ENCODE data around the gene CEP120.
"Not testable (repeated sequence)": the region's sequence is repeated elsewhere in the genome, so short reads cannot be mapped to it uniquely, and the experiment has no call there.

Gene CEP120

DNA sequence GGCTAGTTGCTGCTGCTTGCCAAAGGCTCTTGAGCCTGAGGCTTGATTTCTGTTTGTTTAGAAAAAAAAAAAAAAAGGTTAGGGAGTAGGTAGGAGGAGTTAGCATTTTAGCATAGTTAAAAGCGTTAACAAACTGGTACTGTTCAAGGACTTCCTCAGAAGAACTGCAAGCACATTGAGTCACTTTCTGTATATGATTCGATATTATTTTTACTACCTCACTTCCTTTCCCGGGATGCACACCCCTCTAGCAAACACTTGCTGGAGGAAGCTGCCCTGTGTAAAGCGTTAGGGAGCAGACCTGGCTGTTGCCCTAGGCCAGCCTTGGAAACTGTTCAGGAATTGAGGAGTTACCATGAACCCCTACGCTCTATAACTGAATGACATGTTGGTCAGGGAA, 15.7 kb upstream of the CEP120 start:
- no peak for DNase-seq (ENCODE audit: low spot score)

- DNase-seq (ENCODE audit: low spot score), result no peak
Observed at GRCh38 chr5:123438244-123438643, 15.0 kb upstream of the CEP120 start.

DNA sequence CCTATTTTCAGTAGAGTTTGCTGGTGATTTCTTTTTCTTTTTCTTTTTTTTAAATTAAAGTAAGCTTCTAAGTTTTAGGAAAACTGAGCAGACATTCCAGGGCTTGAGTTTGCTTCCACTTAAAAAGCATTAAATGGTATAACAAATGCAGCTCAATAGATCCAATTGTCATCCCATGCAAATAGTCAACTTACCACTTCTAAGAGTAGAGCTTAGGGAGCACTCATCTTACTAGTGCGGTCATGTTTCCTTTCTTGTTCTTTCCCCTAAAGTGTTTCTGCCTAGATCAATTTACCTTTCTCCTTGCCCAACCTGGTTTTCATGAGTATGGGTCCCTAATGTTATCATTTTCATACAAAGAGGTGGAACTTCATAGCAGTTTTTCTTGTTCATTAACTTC, 13.0 kb upstream of the CEP120 start:
- no peak for DNase-seq (ENCODE audit: low spot score)

DNA sequence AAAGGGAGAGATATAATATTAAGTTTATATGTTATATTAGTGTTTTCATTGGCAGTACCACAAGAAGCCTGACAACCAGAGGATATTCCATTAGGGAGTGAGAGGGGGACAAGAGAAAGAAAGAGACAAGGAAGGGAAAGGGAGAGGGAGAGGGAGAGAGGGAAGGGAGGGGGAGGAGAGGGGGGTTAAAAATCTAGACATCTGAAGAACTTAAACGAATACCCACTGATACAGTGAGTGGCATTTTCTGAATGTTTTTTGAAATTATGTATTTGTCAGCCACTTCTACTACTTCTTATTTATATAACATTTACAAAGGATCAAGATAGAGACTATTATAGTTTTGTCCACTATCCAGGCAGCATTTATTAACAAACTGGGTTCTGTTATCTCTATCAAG, 11.6 kb upstream of the CEP120 start:
- no peak for DNase-seq (ENCODE audit: low spot score)

- no peak for DNase-seq (ENCODE audit: low spot score)
Observed at GRCh38 chr5:123433596-123433995, 10.4 kb upstream of the CEP120 start.

- not testable (repeated sequence) for DNase-seq (ENCODE audit: low spot score)
Observed at GRCh38 chr5:123430441-123430840, 7.2 kb upstream of the CEP120 start.

- DNase-seq (ENCODE audit: low spot score), result no peak
Observed at GRCh38 chr5:123429993-123430392, 6.8 kb upstream of the CEP120 start.

GRCh38 chr5:123429221-123429954, 6.2 kb upstream of the CEP120 start:
- DNase-seq (ENCODE audit: low spot score), result no peak

DNA sequence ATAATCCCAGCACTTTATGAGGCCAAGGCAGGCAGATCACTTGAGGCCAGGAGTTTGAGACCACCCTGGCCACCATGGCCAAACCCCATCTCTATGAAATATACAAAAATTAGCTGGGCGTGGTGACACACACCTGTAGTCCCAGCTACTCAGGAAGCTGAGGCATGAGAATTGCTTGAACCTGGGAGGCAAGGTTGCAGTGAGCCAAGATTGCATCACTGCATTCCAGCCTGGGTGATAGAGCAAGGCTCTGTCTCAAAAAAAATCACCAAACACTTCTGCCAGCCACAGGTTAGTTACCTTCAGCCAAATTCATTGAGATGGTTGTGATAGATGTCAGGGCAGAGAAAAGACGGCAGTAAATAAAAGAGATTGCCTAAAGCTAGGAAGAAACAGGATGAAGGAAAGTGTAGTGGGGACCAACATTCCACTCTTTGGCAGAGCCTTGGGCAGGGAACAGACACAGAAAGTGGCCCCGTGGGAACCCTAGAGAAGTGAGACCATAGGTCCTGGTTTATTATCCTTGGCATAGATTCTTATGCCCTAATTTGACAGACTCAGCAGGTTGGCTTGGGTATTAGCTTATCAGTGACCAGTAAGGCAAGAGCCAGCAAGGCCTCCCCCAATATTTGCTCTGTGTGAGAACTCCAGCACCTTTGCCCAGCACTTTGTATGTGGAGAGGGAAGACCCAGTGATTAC, 5.5 kb upstream of the CEP120 start:
- no peak for DNase-seq (ENCODE audit: low spot score)

GRCh38 chr5:123427281-123427680, 4.1 kb upstream of the CEP120 start:
- no peak for DNase-seq (ENCODE audit: low spot score)

DNA sequence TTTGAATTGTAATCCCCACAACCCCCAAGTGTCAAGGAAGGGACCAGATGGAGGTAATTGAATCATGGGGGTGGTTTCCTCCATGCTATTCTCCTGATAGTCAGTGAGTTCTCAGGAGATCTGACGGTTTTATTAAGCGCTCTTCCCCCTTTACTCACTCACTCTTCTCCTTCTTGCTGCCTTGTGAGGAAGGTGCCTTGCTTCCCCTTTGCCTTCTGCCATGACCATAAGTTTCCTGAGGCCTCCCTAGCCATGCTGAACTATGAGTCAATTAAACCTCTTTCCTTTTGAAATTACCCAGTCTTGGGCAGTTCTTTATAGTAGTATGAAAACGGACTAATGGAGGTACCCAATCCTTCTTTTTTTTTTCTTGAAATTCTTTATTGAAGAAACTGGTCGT, 2.2 kb upstream of the CEP120 start:
- no peak for DNase-seq (ENCODE audit: low spot score)

- DNase-seq (ENCODE audit: low spot score), result peak; percentile 54
Observed at GRCh38 chr5:123422433-123423277, 548 bp downstream of the CEP120 start.

- no peak for DNase-seq (ENCODE audit: low spot score)
Observed at GRCh38 chr5:123421773-123422172, 1.4 kb downstream of the CEP120 start.

- no peak for DNase-seq (ENCODE audit: low spot score)
Observed at GRCh38 chr5:123414974-123415373, 8.2 kb downstream of the CEP120 start.

DNA sequence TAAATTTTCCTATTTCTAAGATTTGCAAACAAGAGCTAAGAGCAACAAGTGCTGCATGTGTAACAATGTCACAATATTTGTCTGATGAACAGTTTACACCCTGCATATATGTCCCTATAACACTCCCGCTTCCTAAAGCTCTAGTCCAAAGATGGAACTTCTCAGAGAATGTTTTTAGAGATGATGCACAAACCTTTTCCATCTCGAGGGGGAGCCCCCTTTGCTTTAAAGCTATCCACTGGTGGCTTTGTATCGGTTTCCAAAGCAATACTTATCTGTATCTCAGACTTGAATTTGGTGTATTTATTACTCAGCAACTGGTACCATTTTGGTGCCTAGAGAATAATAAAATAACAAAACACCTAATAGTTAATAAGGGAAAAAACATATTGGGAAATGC, 11.0 kb downstream of the CEP120 start:
- no peak for DNase-seq (ENCODE audit: low spot score)

- DNase-seq (ENCODE audit: low spot score), result not testable (repeated sequence)
Observed at GRCh38 chr5:123401999-123402398, 21.2 kb downstream of the CEP120 start.

GRCh38 chr5:123401320-123401719, 21.9 kb downstream of the CEP120 start:
- no peak for DNase-seq (ENCODE audit: low spot score)

DNA sequence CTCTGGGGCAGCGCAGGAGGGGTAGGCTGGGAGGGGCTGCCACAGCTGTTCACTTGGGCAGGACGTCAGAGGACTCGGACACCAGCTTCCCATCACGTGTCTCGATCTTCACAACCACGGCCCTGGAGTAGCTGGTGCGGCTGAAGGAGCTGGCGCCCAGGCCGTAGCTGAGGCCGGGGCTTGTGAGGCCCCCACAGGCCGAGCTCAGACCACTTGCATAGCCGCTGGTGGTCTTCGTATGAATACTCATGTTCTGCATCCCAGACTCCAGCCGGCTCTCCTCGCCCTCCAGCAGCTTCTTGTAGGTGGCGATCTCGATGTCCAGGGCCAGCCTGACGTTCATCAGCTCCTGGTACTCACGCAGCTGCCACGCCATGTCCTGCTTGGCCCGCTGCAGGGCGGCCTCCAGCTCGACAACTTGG, 22.3 kb downstream of the CEP120 start:
- DNase-seq (ENCODE audit: low spot score), result not testable (repeated sequence)

DNA sequence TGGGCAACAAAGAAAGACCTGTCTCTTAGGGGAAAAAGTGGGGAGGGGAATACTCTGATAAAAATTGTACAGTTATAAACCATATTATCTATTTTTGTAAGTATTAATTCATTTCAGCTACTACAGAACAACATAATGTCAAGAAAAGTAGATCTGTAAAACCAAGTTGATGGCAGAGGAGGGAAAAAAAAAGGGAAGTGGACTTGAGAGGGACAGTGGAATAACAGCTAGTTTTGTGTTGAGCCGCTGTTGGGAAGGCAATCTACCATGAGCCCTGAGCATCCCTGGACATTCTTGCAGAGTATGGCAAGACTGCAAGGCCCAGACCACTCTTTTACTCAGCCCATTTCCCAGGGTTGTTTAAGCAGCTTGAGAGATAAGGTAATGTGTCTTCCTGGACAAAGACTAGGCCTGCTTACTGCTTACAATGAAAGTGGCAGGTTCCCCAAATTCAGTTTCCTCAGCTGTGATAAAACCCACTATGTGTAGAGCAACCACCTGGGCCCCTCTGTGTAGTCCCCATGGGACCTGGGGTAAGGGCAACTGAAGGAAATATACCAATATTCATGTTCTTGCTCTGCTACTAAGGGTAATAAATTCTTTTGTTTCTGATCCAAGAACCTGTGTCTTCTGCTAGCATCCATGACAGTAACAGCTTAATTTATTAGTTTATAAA, 25.0 kb downstream of the CEP120 start:
- peak; percentile 82 for DNase-seq (ENCODE audit: low spot score)

DNA sequence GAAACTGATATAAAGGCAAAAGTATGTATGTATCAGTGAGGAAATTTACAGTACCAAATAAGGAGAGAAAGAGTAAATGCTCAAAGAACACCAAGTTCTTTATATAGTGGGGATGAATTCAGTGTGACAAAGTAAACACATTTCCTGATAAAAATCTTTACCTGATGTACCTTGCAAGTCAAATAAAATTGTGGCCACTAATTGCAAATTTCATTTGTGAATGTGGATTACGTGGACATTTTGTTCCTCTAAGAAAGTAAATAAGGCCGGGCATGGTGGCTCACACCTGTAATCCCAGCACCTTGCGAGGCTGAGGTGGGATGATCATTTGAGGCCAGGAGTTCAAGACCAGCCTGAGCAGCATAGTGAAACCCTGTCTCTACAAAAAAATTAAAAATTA, 25.7 kb downstream of the CEP120 start:
- no peak for DNase-seq (ENCODE audit: low spot score)

- DNase-seq (ENCODE audit: low spot score), result no peak
Observed at GRCh38 chr5:123391009-123391408, 32.2 kb downstream of the CEP120 start.

GRCh38 chr5:123389794-123390193, 33.4 kb downstream of the CEP120 start:
- DNase-seq (ENCODE audit: low spot score), result no peak
